ENCODE measurements around the gene CMIP. TPM values are rescaled to one million over a fixed set of nuclear protein-coding genes. Genes with fewer than 3 reads are reported as not detected.

CMIP gene
- total RNA-seq, 2 donors from 2014 or later, result 30.1 to 95.1 TPM

- Histone ChIP-seq H3K4me3 (no peak overlapping the region), H3K4me1 (replicated peaks) (peaks cover 6% of the 10 kb centered on the region), H3K36me3 (peaks cover 0 to 8% of the 10 kb centered on the region in 2 donors), H3K27me3 (replicated peaks; ENCODE audit: insufficient read depth) (no peaks in the 10 kb centered on the region), H3K27ac (peak overlapping the region in 1 of 2 donors; percentile 38), H3K9me3 (no peaks in the 10 kb centered on the region)
- TF ChIP-seq POLR2A (IDR thresholded peaks at IDR 0.05) (no peak), POLR2AphosphoS5 (IDR thresholded peaks at IDR 0.05) (no peak), CTCF (IDR thresholded peaks at IDR 0.05) (no peak)
- intact Hi-C loops (cut with DNase I), result no loop called here
- WGBS, result 67% methylated on average over 11 of the region's 11 CpGs
- no peak for DNase-seq (ENCODE audit: low spot score)
These were observed 263.8 kb downstream of the CMIP start for GRCh38 chr16:81708266-81709015.

- no peak for TF ChIP-seq CTCF (IDR thresholded peaks at IDR 0.05)
- no peak for TF ChIP-seq POLR2AphosphoS5 (IDR thresholded peaks at IDR 0.05)
- TF ChIP-seq POLR2A (IDR thresholded peaks at IDR 0.05), result no peak
- H3K27ac ChIP-seq, result no peak overlapping the region
- DNase-seq (ENCODE audit: low spot score), result no peak
- H3K9me3 ChIP-seq, result no peaks in the 10 kb centered on the region
- intact Hi-C loops (cut with DNase I), result no loop called here
- H3K4me3 ChIP-seq, result no peak overlapping the region
- peaks cover 0 to 8% of the 10 kb centered on the region in 2 donors for H3K36me3 ChIP-seq
- H3K4me1 ChIP-seq (replicated peaks), result peaks cover 6% of the 10 kb centered on the region
- no peaks in the 10 kb centered on the region for H3K27me3 ChIP-seq (replicated peaks; ENCODE audit: insufficient read depth)
- 85% methylated on average over 19 of the region's 21 CpGs for WGBS
These were observed 264.6 kb downstream of the CMIP start for GRCh38 chr16:81709016-81709900.

- no peaks in the 10 kb centered on the region for H3K27me3 ChIP-seq (replicated peaks; ENCODE audit: insufficient read depth)
- intact Hi-C loops (cut with DNase I), result no loop called here
- H3K9me3 ChIP-seq, result no peaks in the 10 kb centered on the region
- no peak for DNase-seq (ENCODE audit: low spot score)
- H3K27ac ChIP-seq, result no peak overlapping the region
- TF ChIP-seq CTCF (IDR thresholded peaks at IDR 0.05) (no peak), POLR2A (IDR thresholded peaks at IDR 0.05) (no peak), POLR2AphosphoS5 (IDR thresholded peaks at IDR 0.05) (no peak)
- peaks cover 0 to 2% of the 10 kb centered on the region in 2 donors for H3K36me3 ChIP-seq
- WGBS, result 91% methylated on average over 20 of the region's 20 CpGs
- H3K4me3 ChIP-seq, result no peak overlapping the region
- peaks cover 6% of the 10 kb centered on the region for H3K4me1 ChIP-seq (replicated peaks)
These were observed 265.4 kb downstream of the CMIP start for GRCh38 chr16:81710044-81710443.

- H3K27me3 ChIP-seq (replicated peaks; ENCODE audit: insufficient read depth), result no peaks in the 10 kb centered on the region
- H3K4me1 ChIP-seq (replicated peaks), result peaks cover 6% of the 10 kb centered on the region
- no peak for DNase-seq (ENCODE audit: low spot score)
- intact Hi-C loops (cut with DNase I), result no loop called here
- no peak overlapping the region for H3K4me3 ChIP-seq
- 74% methylated on average over 12 of the region's 12 CpGs for WGBS
- no peak overlapping the region for H3K27ac ChIP-seq
- no peaks in the 10 kb centered on the region for H3K9me3 ChIP-seq
- TF ChIP-seq POLR2A (IDR thresholded peaks at IDR 0.05), result no peak
- TF ChIP-seq POLR2AphosphoS5 (IDR thresholded peaks at IDR 0.05), result no peak
- TF ChIP-seq CTCF (IDR thresholded peaks at IDR 0.05), result no peak
- H3K36me3 ChIP-seq, result no peaks in the 10 kb centered on the region
These were observed 266.0 kb downstream of the CMIP start for GRCh38 chr16:81710596-81710995.

All from prostate gland (tissue), 2 donors.